Measurements from ENCODE around the gene PDE9A. TPM values are rescaled to one million over a fixed set of nuclear protein-coding genes. Genes with fewer than 3 reads are reported as not detected.

PDE9A gene
- total and polyA plus RNA-seq, 2 experiments from 2014 or later, result not detected

GRCh38 chr21:42757826-42758655 lies 104.6 kb downstream of the PDE9A start:
- 60 to 66% methylated on average over 17 of the region's 17 CpGs for WGBS, 2 experiments (ENCODE audit: low coverage in 1 of 2, low lambda C conversion rate in 2 of 2, missing lambda C conversion rate in 2 of 2)
- in situ Hi-C loops (cut with MboI), result no loop called here
- no peak for DNase-seq

GRCh38 chr21:42758721-42759593 lies 105.5 kb downstream of the PDE9A start:
- no peak for DNase-seq
- no peak overlapping the region for H3K9ac ChIP-seq
- H3F3A ChIP-seq (ENCODE audit: insufficient read depth), result no peaks in the 10 kb centered on the region
- peaks cover 29% of the 10 kb centered on the region for H3K27me3 ChIP-seq (replicated peaks; ENCODE audit: insufficient read depth)
- WGBS, 2 experiments (ENCODE audit: low coverage in 1 of 2, low lambda C conversion rate in 2 of 2, missing lambda C conversion rate in 2 of 2), result 54 to 55% methylated on average over 20 of the region's 20 CpGs
- no peaks in the 10 kb centered on the region for H3K4me1 ChIP-seq (ENCODE audit: insufficient read depth)
- no peak overlapping the region for H3K4me2 ChIP-seq (ENCODE audit: unreplicated experiment)
- H4K20me1 ChIP-seq (ENCODE audit: insufficient read depth), result no peaks in the 10 kb centered on the region
- no peak overlapping the region for H3K27ac ChIP-seq
- no peaks in the 10 kb centered on the region for H3K79me2 ChIP-seq (ENCODE audit: insufficient read depth)
- TF ChIP-seq EZH2 (IDR thresholded peaks at IDR 0.05; ENCODE audit: insufficient read depth, poor library complexity, severe bottlenecking) (no peak), EZH2phosphoT487 (IDR thresholded peaks at IDR 0.05; ENCODE audit: insufficient read depth, low read depth) (no peak)
- H3K9me3 ChIP-seq (ENCODE audit: low read depth), result no peaks in the 10 kb centered on the region
- H3K4me3 ChIP-seq, result no peak overlapping the region
- in situ Hi-C loops (cut with MboI), result no loop called here
- H2AFZ ChIP-seq, result no peak overlapping the region
- H3K9me2 ChIP-seq (ENCODE audit: insufficient read depth), result no peaks in the 10 kb centered on the region
- H3K36me3 ChIP-seq (ENCODE audit: low read depth), result no peaks in the 10 kb centered on the region

More at GRCh38 chr21:42757826-42758655, 104.6 kb downstream of the PDE9A start:
- Histone ChIP-seq H3K4me2 (ENCODE audit: unreplicated experiment) (no peak overlapping the region), H3K36me3 (ENCODE audit: low read depth) (no peaks in the 10 kb centered on the region), H3K9ac (no peak overlapping the region), H3K4me3 (no peak overlapping the region), H3K27me3 (replicated peaks; ENCODE audit: insufficient read depth) (peaks cover 26% of the 10 kb centered on the region), H3K4me1 (ENCODE audit: insufficient read depth) (no peaks in the 10 kb centered on the region), H3K79me2 (ENCODE audit: insufficient read depth) (no peaks in the 10 kb centered on the region), H2AFZ (no peak overlapping the region), H3K9me3 (ENCODE audit: low read depth) (no peaks in the 10 kb centered on the region), H4K20me1 (ENCODE audit: insufficient read depth) (no peaks in the 10 kb centered on the region), H3K27ac (no peak overlapping the region), H3F3A (ENCODE audit: insufficient read depth) (no peaks in the 10 kb centered on the region), H3K9me2 (ENCODE audit: insufficient read depth) (no peaks in the 10 kb centered on the region)
- TF ChIP-seq EZH2phosphoT487 (IDR thresholded peaks at IDR 0.05; ENCODE audit: insufficient read depth, low read depth) (no peak), EZH2 (IDR thresholded peaks at IDR 0.05; ENCODE audit: insufficient read depth, poor library complexity, severe bottlenecking) (no peak)

- DNase-seq, result no peak
- no peak for TF ChIP-seq EZH2phosphoT487 (IDR thresholded peaks at IDR 0.05; ENCODE audit: insufficient read depth, low read depth)
- TF ChIP-seq EZH2 (IDR thresholded peaks at IDR 0.05; ENCODE audit: insufficient read depth, poor library complexity, severe bottlenecking), result no peak
- in situ Hi-C loops (cut with MboI), result no loop called here
These were observed 106.1 kb downstream of the PDE9A start for GRCh38 chr21:42759594-42759927.

GRCh38 chr21:42760361-42760950 lies 107.0 kb downstream of the PDE9A start:
- Histone ChIP-seq H3K79me2 (ENCODE audit: insufficient read depth) (no peaks in the 10 kb centered on the region), H3F3A (ENCODE audit: insufficient read depth) (no peaks in the 10 kb centered on the region), H3K9ac (no peak overlapping the region), H2AFZ (no peak overlapping the region), H4K20me1 (ENCODE audit: insufficient read depth) (no peaks in the 10 kb centered on the region), H3K9me2 (ENCODE audit: insufficient read depth) (no peaks in the 10 kb centered on the region), H3K4me1 (ENCODE audit: insufficient read depth) (no peaks in the 10 kb centered on the region), H3K27me3 (replicated peaks; ENCODE audit: insufficient read depth) (peaks cover 18% of the 10 kb centered on the region), H3K27ac (no peak overlapping the region), H3K9me3 (ENCODE audit: low read depth) (no peaks in the 10 kb centered on the region), H3K36me3 (ENCODE audit: low read depth) (no peaks in the 10 kb centered on the region), H3K4me2 (ENCODE audit: unreplicated experiment) (no peak overlapping the region), H3K4me3 (no peak overlapping the region)
- DNase-seq, result no peak
- WGBS, 2 experiments (ENCODE audit: low coverage in 1 of 2, low lambda C conversion rate in 2 of 2, missing lambda C conversion rate in 2 of 2), result 56 to 60% methylated on average over 13 to 23 of the region's 23 CpGs
- no peak for TF ChIP-seq EZH2 (IDR thresholded peaks at IDR 0.05; ENCODE audit: insufficient read depth, poor library complexity, severe bottlenecking)
- no peak for TF ChIP-seq EZH2phosphoT487 (IDR thresholded peaks at IDR 0.05; ENCODE audit: insufficient read depth, low read depth)
- in situ Hi-C loops (cut with MboI), result no loop called here

More at GRCh38 chr21:42759594-42759927, 106.1 kb downstream of the PDE9A start:
- H4K20me1 ChIP-seq (ENCODE audit: insufficient read depth), result no peaks in the 10 kb centered on the region
- no peak overlapping the region for H2AFZ ChIP-seq
- no peak overlapping the region for H3K4me2 ChIP-seq (ENCODE audit: unreplicated experiment)
- H3K9me3 ChIP-seq (ENCODE audit: low read depth), result no peaks in the 10 kb centered on the region
- no peak overlapping the region for H3K4me3 ChIP-seq
- no peaks in the 10 kb centered on the region for H3K9me2 ChIP-seq (ENCODE audit: insufficient read depth)
- no peaks in the 10 kb centered on the region for H3K36me3 ChIP-seq (ENCODE audit: low read depth)
- H3K9ac ChIP-seq, result no peak overlapping the region
- H3K79me2 ChIP-seq (ENCODE audit: insufficient read depth), result no peaks in the 10 kb centered on the region
- no peak overlapping the region for H3K27ac ChIP-seq
- no peaks in the 10 kb centered on the region for H3K4me1 ChIP-seq (ENCODE audit: insufficient read depth)
- H3F3A ChIP-seq (ENCODE audit: insufficient read depth), result no peaks in the 10 kb centered on the region
- H3K27me3 ChIP-seq (replicated peaks; ENCODE audit: insufficient read depth), result peaks cover 27% of the 10 kb centered on the region
